ES-I3 (cell line): ENCODE measurements around the gene PDXK.
A peak's percentile ranks its signal among the peaks of the same experiment; 100 is the strongest.

ENCODE experiments used
- H3K36me3 ChIP-seq: 2 replicates; pipeline ENCODE4 v1.6.1; 2013; ENCODE audit warnings: mild to moderate bottlenecking, low read length, control low read depth, moderate library complexity; ENCODE audit not compliant: insufficient read depth
- H3K4me1 ChIP-seq: 2 replicates; pipeline ENCODE4 v1.6.1; 2013; ENCODE audit warnings: mild to moderate bottlenecking, control low read depth, low read length; ENCODE audit not compliant: insufficient read depth
- H3K9ac ChIP-seq: 2 replicates; pipeline ENCODE4 v1.6.1; 2013; ENCODE audit warnings: low read depth, mild to moderate bottlenecking, low read length, moderate library complexity
- H3K9me3 ChIP-seq: 2 replicates; pipeline ENCODE4 v1.6.1; 2013; ENCODE audit warnings: mild to moderate bottlenecking, low read length, moderate library complexity; ENCODE audit not compliant: control insufficient read depth, insufficient read depth

Gene PDXK

DNA sequence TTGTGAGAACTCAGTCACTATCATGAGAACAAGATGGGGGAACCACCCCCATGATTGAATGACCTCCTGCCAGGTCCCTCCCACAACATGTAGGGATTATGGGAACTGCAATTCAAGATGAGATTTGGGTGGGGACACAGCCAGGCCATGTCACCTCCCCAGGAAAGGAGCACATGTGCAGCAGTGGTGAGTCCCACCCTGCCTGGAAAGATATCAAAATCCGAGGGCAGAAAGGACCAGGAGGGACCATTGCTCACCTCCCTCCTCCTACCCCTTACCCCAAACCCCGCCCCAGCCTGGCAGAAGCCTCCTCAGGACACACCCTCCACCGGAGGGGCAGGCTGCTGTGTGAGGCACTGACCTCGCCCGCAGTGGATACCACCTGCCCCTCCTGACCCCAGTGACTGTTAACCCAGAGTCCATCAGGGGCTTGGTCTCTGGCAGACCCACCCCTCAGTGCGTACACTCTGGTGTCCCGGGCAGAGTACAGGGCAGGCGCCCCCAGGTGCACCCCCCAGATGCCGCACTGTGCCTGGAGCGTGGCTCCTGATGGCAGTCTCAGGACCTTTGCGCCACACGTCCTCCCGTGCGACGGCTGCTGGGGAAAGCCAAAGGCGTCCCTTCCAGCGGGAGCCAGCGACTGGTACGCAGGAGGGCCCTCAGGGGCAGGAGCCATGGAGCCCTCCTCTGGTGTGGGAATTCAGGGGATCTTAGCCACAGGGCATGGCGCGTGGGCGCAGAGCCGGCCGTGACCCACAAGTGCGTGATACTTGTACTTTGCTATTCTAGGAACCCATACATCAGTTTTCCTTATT lies 20.9 kb downstream of the PDXK start:
- H3K4me1 ChIP-seq = no peaks in the 10 kb centered on the region
- no peak overlapping the region; the same call in 1 of the 2 replicates for H3K9ac ChIP-seq
- H3K36me3 ChIP-seq = peaks cover 8% of the 10 kb centered on the region; the same call in 1 of the 2 replicates
- H3K9me3 ChIP-seq = no peaks in the 10 kb centered on the region

DNA sequence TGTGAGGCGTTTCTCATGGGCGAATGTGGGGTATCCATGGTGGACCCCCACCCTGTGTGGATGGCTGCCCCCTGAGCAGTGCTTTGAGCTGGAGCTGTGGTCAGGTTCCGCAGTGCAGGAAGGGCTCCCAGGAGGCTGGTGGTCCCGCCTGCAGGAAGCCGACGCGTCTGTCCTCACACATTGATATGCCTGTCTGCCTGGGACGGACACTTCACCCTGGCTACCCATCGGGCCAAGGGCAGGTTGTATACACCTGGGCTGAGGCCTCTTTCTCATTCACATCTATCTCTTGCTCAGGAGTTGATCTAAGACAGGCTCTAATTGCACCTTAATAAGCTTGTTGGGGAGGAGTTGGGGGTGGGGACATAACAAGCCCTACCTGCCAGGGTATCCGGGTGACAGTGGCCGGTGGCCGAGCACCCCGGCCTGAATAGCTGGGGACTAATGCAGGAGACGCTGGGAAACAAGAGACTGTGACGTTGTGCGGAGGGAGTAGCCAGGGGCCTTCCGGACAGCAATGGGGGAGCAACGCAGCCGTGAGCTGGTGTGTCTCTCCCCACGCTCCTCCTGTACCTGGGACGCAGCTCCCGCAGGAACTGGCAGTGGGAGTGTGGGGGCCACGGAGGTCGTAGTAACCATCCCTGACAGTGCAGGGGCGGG lies 21.7 kb downstream of the PDXK start:
- Histone ChIP-seq H3K4me1 (no peaks in the 10 kb centered on the region), H3K9me3 (no peaks in the 10 kb centered on the region), H3K9ac (peak overlapping the region; percentile 2; the same call in 1 of the 2 replicates), H3K36me3 (peaks cover 5% of the 10 kb centered on the region)

DNA sequence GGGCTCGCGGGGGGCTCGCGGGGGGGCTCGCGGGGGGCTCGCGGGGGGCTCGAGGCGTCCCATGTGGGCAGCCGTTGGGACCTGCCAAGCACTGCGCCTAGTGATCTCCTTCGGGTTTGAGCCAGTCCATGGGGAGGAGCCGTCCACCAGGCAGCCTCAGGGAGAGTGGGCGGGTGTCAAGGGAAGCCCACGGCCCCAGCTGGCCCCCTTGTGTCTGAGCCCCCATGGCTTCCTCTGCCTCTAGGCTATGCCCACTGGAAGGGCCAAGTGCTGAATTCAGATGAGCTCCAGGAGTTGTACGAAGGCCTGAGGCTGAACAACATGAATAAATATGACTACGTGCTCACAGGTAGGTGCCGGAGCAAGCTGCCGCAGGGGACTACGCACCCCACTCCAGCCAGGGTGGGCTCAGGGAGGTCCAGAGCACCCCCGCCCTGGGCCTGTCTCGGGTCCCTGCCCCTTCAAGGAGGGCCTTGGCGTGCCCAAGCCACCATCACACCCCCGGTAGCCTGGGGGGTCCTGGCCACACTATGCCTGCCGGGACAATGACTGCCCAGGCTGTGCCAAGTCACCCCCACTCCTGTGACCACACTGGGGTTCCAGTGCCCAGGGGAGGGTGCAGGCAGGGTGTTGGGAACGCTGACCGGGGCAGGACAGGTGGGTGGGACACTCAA lies 22.6 kb downstream of the PDXK start:
- no peaks in the 10 kb centered on the region for H3K9me3 ChIP-seq
- H3K4me1 ChIP-seq = no peaks in the 10 kb centered on the region
- peaks cover 5% of the 10 kb centered on the region for H3K36me3 ChIP-seq
- no peak overlapping the region for H3K9ac ChIP-seq

DNA sequence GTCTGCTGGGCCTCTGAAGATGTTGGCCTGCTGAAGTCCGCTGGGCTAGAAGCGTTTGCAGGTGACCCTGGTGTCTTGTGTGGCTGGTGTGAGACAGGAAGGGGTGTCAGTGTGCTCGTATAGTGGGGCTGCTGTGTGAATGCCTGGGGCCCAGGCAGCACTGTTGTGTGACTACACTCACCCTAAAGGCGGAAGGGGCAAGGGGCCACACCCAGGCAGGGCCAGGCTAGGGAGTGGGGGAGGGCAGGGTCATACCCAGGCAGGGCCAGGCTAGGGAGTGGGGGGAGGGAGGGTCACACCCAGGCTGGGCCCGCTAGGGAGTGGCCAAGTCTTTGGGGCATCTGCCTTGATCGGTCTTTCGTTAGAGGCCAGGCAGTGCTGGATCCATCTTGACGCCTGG lies 25.0 kb downstream of the PDXK start:
- peaks cover 5% of the 10 kb centered on the region for H3K36me3 ChIP-seq
- no peaks in the 10 kb centered on the region for H3K9me3 ChIP-seq
- H3K4me1 ChIP-seq = no peaks in the 10 kb centered on the region
- no peak overlapping the region for H3K9ac ChIP-seq

DNA sequence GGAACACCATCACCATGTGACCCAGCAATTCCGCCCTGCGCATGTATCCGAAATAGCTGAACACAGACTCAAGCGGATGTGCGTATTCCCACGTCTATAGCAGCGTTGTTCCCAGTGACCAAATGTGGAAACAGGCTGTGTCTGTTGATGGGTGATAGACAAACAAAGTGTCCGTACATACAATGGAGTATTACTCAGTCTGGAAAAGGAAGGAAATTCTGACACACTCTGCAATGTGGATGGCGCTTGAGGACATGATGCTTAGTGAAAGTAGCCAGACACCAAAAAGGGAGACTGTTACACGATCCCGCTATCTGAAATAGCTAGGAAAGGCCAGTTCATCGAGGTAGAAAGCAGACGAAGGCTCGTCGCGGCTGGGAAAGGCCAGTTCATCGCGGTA lies 25.8 kb downstream of the PDXK start:
- H3K9ac ChIP-seq = no peak overlapping the region
- no peaks in the 10 kb centered on the region for H3K4me1 ChIP-seq
- H3K36me3 ChIP-seq = peaks cover 5% of the 10 kb centered on the region
- no peaks in the 10 kb centered on the region for H3K9me3 ChIP-seq

DNA sequence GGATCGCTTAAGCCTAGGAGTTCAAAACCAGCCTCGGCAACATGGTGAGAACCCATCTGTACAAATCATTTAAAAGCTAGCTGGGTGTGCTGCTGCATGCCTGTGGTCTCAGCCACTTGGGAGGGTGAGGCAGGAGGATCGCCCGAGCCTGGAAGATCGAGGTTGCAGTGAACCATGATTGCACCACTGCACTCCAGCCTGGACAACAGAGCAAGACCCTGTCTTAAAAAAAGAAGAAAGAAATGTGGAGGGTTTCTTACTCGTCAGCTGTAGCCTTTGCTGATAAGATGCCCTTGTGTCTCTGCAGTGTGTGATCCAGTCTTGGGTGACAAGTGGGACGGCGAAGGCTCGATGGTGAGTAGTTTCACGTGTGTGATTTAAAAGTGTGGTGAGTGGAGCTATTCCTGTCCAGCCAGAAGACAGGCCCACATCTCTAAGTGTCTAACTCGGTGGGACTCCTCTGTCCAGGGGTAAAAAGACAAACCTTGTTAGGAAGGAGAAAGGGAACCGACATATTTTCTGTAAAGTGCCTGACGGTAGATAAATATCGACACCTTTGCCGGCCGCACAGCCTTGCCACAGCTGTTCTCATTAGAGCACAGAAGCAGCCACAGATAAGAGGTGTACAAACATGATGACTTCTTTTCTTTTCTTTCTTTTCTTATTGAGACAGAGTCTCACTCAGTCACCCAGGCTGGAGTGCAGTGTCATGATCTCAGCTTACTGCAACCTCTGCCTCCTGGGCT lies 27.0 kb downstream of the PDXK start:
- Histone ChIP-seq H3K9ac (no peak overlapping the region), H3K36me3 (peaks cover 5% of the 10 kb centered on the region), H3K4me1 (no peaks in the 10 kb centered on the region), H3K9me3 (no peaks in the 10 kb centered on the region)

DNA sequence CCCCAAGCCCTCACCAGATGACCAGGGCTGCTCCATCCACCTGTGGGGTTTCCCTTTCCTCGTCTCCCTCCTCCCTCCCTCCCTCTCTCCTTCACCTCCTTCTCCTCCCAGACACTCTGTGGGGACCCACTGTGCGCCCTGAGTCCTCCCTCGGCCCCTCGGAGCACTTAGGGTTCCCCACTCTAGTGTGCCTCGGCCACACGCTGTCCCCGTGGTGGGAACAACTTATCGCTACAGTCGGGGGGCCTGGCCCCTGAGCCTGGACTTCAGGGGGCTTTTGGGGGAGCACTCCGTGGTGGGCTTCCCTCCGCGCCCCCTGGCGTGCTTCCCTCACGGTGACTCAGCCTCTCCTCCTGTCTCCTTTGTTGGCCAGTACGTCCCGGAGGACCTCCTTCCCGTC lies 29.7 kb downstream of the PDXK start:
- H3K4me1 ChIP-seq = no peaks in the 10 kb centered on the region
- H3K9ac ChIP-seq = no peak overlapping the region
- peaks cover 5% of the 10 kb centered on the region for H3K36me3 ChIP-seq
- no peaks in the 10 kb centered on the region for H3K9me3 ChIP-seq

DNA sequence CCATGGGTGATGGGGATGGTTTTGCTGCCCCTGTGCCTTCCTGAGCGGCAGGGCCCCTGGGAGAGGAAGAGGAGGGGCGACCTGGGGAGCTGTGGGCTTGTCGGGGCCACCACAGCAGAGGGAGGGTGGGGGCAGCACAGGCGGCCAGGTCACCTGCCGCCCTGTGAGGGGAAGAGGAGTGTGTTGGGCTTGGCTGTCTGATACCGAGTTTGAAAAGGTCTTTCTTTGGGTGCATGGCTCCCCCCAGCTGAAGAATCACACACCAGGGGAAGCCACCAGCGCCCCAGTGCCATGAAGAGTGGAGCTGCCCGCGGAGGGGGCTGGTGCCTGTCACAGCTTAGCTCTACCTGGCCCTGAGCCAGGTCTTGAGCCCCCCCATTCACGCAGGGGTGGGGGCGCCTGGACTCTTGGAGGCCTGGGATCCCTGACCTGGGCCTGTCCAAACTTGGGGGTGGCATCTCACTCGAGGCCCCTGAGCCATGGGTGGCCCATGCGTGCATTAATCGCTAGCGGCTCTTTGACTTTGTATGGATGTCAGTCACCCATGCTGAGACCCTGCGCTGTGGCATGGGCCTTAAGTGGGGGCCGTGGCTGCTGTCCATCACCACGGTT lies 30.8 kb downstream of the PDXK start:
- Histone ChIP-seq H3K9me3 (no peaks in the 10 kb centered on the region), H3K4me1 (no peaks in the 10 kb centered on the region), H3K9ac (no peak overlapping the region), H3K36me3 (peaks cover 5% of the 10 kb centered on the region)

DNA sequence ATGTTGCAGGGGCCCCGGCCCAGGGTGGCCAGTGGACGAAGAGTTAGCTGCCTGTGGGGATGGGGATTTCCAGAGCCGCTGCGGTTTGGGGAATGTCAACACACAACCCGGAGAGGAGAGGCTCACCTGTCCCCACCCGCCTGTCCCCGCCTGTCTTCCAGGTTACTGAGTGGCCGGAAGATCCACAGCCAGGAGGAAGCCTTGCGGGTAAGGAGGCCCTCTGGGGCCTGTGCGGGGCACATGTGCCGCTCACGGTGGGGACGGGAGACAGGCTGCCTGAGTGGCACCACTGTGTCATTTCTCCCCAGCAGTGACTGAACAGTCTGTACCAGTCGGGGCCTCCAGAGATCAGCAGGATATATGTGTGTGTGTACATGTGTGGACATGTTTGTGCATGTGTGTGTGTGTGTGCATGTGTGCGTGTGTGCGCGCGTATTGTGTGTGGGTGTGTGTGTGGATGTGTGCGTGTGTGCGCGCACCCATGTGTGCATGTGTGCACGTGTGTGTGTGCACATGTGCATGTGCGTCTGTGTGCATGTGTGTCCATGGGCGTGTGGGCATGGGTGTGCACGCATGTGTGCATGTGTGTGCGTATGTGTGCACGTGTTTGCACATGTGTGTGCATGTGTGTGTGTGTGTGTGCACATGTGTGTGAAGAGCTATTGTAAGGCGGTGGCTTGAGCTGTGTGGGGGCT lies 31.6 kb downstream of the PDXK start:
- Histone ChIP-seq H3K9ac (no peak overlapping the region), H3K36me3 (peaks cover 4% of the 10 kb centered on the region; the same call in 1 of the 2 replicates), H3K9me3 (no peaks in the 10 kb centered on the region), H3K4me1 (no peaks in the 10 kb centered on the region)

DNA sequence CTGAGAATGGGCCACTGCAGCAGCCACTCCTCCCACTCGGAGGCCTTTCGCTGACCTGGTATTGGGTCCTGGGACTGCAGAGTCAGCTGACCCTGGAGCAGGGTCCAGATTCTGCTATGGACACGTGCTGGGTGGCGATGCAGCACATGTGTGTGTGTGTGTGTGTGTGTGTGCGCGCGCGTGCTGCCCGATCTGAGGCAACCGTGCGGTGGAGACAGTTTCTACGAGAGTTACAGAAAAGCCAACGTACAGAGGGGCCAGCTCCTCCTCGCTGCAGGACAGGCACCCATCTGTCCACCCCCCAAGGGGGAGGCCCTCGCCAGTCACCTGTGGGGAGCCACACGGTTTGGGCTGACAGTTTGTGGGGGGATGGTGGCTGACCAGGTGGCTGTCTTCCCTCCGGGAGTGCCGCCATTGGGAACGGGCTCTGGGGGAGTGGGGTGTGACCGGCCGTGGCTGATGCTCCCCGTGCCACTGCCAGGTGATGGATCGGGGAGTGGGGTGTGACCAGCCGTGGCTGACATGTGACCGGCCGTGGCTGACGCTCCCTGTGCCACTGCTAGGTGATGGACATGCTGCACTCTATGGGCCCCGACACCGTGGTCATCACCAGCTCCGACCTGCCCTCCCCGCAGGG lies 33.1 kb downstream of the PDXK start:
- H3K36me3 ChIP-seq = peaks cover 9% of the 10 kb centered on the region; the same call in 1 of the 2 replicates
- no peak overlapping the region for H3K9ac ChIP-seq
- H3K4me1 ChIP-seq = no peaks in the 10 kb centered on the region
- no peaks in the 10 kb centered on the region for H3K9me3 ChIP-seq

DNA sequence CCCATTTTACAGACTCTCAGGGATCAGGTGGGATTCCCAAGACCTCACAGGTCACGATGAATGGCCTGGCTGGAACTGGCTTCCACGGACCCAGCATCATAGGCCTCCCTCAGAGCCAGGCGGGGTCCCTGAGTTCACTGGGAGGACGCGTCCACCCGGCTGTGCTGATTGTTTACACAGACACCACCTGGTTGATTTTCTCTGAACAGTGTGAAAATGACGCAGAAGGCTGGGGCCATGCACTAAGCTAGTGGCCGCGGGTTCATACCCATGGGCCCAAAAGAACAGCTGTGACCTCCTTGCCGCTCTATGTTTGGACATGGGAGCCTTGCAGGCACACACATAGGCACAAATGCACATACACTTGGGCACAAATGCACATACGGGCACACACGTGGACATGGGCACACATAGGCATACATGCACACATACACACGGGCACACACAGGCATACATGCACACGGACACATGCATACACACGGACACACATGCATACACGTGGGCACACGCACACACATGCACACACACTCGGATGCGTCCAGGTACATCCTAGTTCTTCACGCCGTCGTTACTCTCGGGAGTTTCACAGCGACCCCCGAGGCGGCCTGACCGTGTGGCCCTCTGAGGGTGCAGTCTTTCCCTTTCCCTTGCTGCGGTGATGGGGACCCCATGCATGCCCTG lies 34.0 kb downstream of the PDXK start:
- Histone ChIP-seq H3K36me3 (peaks cover 12% of the 10 kb centered on the region; the same call in 1 of the 2 replicates), H3K9me3 (no peaks in the 10 kb centered on the region), H3K4me1 (no peaks in the 10 kb centered on the region), H3K9ac (no peak overlapping the region)

DNA sequence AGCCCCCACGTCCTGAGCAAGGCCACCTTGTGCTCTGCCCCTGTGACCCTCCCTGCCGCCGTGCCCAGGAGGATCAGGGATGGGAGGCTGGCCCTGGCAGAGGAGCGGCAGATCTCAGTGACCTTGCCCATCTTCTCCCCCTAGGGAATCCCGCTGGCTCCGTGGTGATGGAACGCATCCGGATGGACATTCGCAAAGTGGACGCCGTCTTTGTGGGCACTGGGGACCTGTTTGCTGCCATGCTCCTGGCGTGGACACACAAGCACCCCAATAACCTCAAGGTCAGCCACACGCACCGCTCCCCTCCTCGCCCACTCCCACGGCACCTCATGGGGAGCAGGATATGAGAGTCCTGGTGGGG lies 34.5 kb downstream of the PDXK start:
- H3K9me3 ChIP-seq = no peaks in the 10 kb centered on the region
- H3K36me3 ChIP-seq = peaks cover 12% of the 10 kb centered on the region; the same call in 1 of the 2 replicates
- no peak overlapping the region for H3K9ac ChIP-seq
- H3K4me1 ChIP-seq = no peaks in the 10 kb centered on the region
